ENCODE data around the gene FCSK. TPM values are rescaled to one million over a fixed set of nuclear protein-coding genes. Genes with fewer than 3 reads are reported as not detected.

FCSK gene
- total RNA-seq, 1 experiment from 2014 or later = 25.5 TPM

DNA sequence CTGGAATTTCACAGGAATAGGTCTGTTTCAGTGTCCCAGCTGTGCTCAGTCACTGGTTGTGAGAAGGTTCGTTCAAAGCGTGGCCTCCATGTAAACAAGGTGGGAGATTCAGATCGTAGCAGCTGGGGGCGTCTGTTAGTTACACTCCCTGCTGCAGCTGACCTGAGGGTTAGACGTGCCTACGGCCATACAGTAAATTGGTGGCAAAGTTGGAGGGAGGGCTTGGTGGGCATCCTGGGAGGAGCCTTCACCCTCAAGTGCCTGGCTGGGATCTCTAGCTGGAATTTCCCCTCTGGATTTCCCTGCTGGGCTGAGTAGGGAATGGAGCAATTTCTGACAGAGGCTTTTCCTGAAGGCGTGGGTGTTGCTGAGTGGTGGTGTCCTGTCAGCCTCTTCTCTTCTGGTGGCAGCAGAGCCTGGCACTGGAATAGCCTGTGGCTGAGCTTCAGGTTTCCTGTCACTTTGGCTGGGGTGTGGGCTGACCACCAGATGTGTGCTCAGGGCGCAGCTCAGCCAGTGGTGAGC is 6.4 kb downstream of the FCSK start:
- ChIA-PET POLR2A (interaction anchor here (0.6 kb wide), 1 partner anchor 147 kb away, joined by 3 read pairs; no protein-coding TSS in a partner anchor), CTCF (interaction anchor here (0.5 kb wide), 2 partner anchors 76 to 81 kb away, joined by 5 read pairs; no protein-coding TSS in a partner anchor)
- TF ChIP-seq, protein P1, sequence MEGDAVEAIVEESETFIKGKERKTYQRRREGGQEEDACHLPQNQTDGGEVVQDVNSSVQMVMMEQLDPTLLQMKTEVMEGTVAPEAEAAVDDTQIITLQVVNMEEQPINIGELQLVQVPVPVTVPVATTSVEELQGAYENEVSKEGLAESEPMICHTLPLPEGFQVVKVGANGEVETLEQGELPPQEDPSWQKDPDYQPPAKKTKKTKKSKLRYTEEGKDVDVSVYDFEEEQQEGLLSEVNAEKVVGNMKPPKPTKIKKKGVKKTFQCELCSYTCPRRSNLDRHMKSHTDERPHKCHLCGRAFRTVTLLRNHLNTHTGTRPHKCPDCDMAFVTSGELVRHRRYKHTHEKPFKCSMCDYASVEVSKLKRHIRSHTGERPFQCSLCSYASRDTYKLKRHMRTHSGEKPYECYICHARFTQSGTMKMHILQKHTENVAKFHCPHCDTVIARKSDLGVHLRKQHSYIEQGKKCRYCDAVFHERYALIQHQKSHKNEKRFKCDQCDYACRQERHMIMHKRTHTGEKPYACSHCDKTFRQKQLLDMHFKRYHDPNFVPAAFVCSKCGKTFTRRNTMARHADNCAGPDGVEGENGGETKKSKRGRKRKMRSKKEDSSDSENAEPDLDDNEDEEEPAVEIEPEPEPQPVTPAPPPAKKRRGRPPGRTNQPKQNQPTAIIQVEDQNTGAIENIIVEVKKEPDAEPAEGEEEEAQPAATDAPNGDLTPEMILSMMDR (IDR thresholded peaks at IDR 0.05; ENCODE audit: insufficient read depth in 1 of 2, low read depth in 1 of 2, low read length in 1 of 2, severe bottlenecking in 1 of 2, unreplicated experiment in 1 of 2) = no peak
- peaks cover 6% of the 10 kb centered on the region; the same call in 1 of the 2 replicates for H3K4me1 ChIP-seq
- Mint-ChIP-seq H3K27me3 (ENCODE audit: insufficient read depth, unreplicated experiment) (no peaks in the 10 kb centered on the region), H3K4me1 (ENCODE audit: low read depth, unreplicated experiment) (peaks cover 6% of the 10 kb centered on the region), H3K36me3 (ENCODE audit: insufficient read depth, unreplicated experiment) (peaks cover 6% of the 10 kb centered on the region), H3K27ac (ENCODE audit: unreplicated experiment) (no peak overlapping the region), H3K4me3 (ENCODE audit: unreplicated experiment) (no peak overlapping the region), H3K9me3 (ENCODE audit: unreplicated experiment) (no peaks in the 10 kb centered on the region)
- DNase-seq = no peak
- intact Hi-C loops (cut with micrococcal nuclease; ENCODE audit: unreplicated experiment) = no loop called here
- H3K27me3 ChIP-seq (replicated peaks; ENCODE audit: control insufficient read depth, insufficient read depth, low read length) = no peaks in the 10 kb centered on the region
- H3K9me3 ChIP-seq = no peaks in the 10 kb centered on the region
- BruUV-seq (replicated peaks) = no TSS peak
- 0 out of 2 replicates have a peak, but pooled peaks cover 3% of the 10 kb centered on the region for H3K36me3 ChIP-seq (ENCODE audit: control insufficient read depth, insufficient read depth, low read length)
- H3K4me3 ChIP-seq (ENCODE audit: low read depth, low read length) = no peak overlapping the region

DNA sequence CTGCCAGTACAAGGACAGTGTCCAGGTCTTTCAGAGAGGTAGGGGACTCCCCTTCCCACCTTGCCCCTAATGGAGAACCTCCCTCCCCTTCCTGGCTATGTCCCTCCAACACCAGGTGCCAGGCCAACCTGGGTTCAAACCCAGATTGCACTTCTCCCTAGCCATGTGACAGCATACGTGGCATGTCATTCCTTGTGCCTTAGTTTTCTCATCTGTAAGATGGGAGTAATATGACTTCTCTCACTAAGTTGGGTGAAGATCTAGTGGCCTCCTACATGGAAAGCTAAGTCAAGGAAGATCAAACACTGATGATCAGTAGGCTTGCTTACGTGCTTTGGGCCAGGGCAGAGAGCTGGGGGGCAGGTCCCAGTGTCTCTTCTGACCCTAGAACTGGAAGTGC is 8.8 kb downstream of the FCSK start:
- no TSS peak for BruUV-seq (replicated peaks)

DNA sequence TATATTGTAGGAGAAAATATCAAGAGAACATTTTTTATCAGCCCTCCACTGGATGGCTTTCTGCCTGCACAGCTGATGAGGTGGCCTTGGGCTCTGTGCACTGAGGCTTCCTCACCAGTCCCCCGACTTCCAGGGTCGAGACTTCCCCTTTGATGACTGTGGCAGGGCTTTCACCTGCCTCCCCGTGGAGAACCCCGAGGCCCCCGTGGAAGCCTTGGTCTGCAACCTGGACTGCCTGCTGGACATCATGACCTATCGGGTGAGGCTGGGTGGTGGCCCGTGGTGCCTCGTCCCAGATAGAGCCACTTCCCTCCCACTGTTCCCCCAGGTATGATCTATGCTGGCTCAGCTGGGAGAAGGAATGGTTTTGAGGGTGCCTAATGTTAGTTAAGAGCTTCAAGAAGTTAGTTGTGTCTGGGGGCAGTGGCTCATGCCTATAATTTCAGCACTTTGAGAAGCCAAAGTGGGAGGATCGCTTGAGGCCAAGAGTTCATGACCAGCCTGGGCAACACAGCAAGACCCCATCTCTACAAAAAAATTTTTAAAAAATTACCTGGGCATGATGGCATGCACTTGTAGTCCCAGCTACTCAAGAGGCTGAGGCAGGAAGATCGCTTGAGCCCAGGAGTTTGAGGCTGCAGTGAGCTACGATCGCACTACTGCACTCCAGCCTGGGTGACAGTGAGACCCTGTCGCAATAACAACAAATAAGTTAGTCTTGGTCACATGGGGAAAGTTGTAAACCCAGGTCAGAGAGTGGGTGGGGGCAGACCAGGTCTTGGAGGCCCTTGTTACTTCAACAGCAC is 11.8 kb downstream of the FCSK start:
- no peak overlapping the region for H3K4me3 Mint-ChIP-seq (ENCODE audit: unreplicated experiment)
- no peaks in the 10 kb centered on the region for H3K9me3 Mint-ChIP-seq (ENCODE audit: unreplicated experiment)
- intact Hi-C loops (cut with micrococcal nuclease; ENCODE audit: unreplicated experiment) = no loop called here
- H3K4me3 ChIP-seq (ENCODE audit: low read depth, low read length) = no peak overlapping the region
- H3K27me3 Mint-ChIP-seq (ENCODE audit: insufficient read depth, unreplicated experiment) = no peaks in the 10 kb centered on the region
- H3K4me1 ChIP-seq = peaks cover 7% of the 10 kb centered on the region; the same call in 1 of the 2 replicates
- 0 out of 2 replicates have a peak, but pooled peaks cover 3% of the 10 kb centered on the region for H3K36me3 ChIP-seq (ENCODE audit: control insufficient read depth, insufficient read depth, low read length)
- BruUV-seq (replicated peaks) = no TSS peak
- no peak for DNase-seq
- H3K36me3 Mint-ChIP-seq (ENCODE audit: insufficient read depth, unreplicated experiment) = peaks cover 5% of the 10 kb centered on the region
- TF ChIP-seq, protein P1 (IDR thresholded peaks at IDR 0.05; ENCODE audit: insufficient read depth in 1 of 2, low read depth in 1 of 2, low read length in 1 of 2, severe bottlenecking in 1 of 2, unreplicated experiment in 1 of 2) = no peak
- H3K27me3 ChIP-seq (replicated peaks; ENCODE audit: control insufficient read depth, insufficient read depth, low read length) = no peaks in the 10 kb centered on the region
- POLR2A ChIA-PET = interaction anchor here (1.8 kb wide), 1 partner anchor 85 kb away, joined by 6 read pairs; no protein-coding TSS in a partner anchor
- H3K27ac Mint-ChIP-seq (ENCODE audit: unreplicated experiment) = no peak overlapping the region
- no peaks in the 10 kb centered on the region for H3K9me3 ChIP-seq
- CTCF ChIA-PET = interaction anchor here (0.6 to 1.5 kb wide), 4 partner anchors 25 to 148 kb away, joined by 3 to 4 read pairs (median 3); no protein-coding TSS in a partner anchor
- H3K4me1 Mint-ChIP-seq (ENCODE audit: low read depth, unreplicated experiment) = peaks cover 7% of the 10 kb centered on the region

More for the DNA sequence above, 8.8 kb downstream of the FCSK start:
- Histone ChIP-seq H3K4me3 (ENCODE audit: low read depth, low read length) (no peak overlapping the region), H3K4me1 (no peaks in the 10 kb centered on the region), H3K27me3 (replicated peaks; ENCODE audit: control insufficient read depth, insufficient read depth, low read length) (no peaks in the 10 kb centered on the region), H3K9me3 (no peaks in the 10 kb centered on the region), H3K36me3 (ENCODE audit: control insufficient read depth, insufficient read depth, low read length) (0 out of 2 replicates have a peak, but pooled peaks cover 3% of the 10 kb centered on the region)
- no peak for DNase-seq
- no peak overlapping the region for H3K4me3 Mint-ChIP-seq (ENCODE audit: unreplicated experiment)
- H3K9me3 Mint-ChIP-seq (ENCODE audit: unreplicated experiment) = no peaks in the 10 kb centered on the region
- H3K36me3 Mint-ChIP-seq (ENCODE audit: insufficient read depth, unreplicated experiment) = peaks cover 6% of the 10 kb centered on the region
- H3K27me3 Mint-ChIP-seq (ENCODE audit: insufficient read depth, unreplicated experiment) = no peaks in the 10 kb centered on the region
- intact Hi-C loops (cut with micrococcal nuclease; ENCODE audit: unreplicated experiment) = no loop called here
- no peaks in the 10 kb centered on the region for H3K4me1 Mint-ChIP-seq (ENCODE audit: low read depth, unreplicated experiment)
- TF ChIP-seq, protein P1 (IDR thresholded peaks at IDR 0.05; ENCODE audit: insufficient read depth in 1 of 2, low read depth in 1 of 2, low read length in 1 of 2, severe bottlenecking in 1 of 2, unreplicated experiment in 1 of 2) = no peak
- POLR2A ChIA-PET = no interaction called here
- H3K27ac Mint-ChIP-seq (ENCODE audit: unreplicated experiment) = no peak overlapping the region
- CTCF ChIA-PET = no interaction called here
